ENCODE results near the gene LARGE1.
"Not testable (repeated sequence)": the region's sequence is repeated elsewhere in the genome, so short reads cannot be mapped to it uniquely, and the experiment has no call there.

Gene LARGE1

DNA sequence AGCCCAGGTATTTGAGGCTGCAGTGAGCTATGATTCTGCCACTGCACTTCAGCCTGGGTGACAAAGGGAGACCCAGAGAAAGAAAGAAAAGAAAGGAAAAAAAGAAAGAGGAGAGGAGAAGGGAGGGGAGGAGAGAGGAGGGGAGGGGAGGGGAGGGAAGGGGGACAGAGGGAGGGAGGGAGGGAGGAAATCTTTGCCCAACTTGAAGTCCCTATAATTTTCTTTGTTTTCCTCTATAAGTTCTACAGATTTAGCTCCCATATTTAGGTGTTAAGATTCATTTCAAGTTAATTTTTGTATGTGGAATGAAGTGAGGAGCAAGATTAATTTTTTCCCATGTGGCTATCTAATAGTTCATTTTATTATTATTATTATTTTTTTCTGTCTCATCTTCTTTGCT, 328.3 kb downstream of the LARGE1 start:
- DNase-seq (ENCODE audit: low spot score): no peak

DNA sequence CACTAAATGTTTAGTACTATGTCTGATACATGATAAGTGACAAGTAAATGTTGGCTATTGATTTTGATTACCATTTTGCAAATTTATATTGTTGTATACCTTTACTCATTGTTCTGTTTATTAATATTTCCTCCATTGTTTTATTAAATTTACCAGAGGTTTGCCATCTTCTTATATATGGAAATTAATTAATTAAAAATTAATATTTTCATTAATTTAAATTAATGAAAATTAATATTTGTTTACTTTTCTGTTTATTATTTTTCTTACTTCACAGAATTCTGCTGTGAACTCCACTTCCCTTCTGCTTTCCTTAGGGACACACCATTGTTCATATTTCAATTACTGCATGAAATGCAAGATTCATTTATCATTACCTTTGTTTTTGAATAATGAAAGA, 331.0 kb downstream of the LARGE1 start:
- DNase-seq (ENCODE audit: low spot score): no peak

DNA sequence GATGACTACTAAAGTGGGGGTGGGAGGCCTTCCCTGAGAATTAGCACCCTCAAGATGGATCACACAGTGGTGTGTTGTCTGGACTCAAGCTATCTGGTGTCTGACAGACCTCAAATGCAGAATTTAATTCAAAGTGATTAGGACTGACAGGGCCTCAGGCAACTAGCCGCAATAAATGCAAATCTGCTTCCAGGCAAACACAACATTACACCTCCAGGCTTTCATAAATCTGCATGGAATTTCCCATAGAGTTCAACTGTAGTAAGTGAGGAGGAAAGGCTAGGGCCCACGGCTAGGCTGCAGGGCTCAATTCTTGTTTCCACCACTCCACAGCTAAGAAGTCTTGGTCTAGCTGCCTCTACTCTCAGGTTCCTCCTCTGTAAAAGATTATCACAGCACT, 331.4 kb downstream of the LARGE1 start:
- no peak for DNase-seq (ENCODE audit: low spot score)

DNA sequence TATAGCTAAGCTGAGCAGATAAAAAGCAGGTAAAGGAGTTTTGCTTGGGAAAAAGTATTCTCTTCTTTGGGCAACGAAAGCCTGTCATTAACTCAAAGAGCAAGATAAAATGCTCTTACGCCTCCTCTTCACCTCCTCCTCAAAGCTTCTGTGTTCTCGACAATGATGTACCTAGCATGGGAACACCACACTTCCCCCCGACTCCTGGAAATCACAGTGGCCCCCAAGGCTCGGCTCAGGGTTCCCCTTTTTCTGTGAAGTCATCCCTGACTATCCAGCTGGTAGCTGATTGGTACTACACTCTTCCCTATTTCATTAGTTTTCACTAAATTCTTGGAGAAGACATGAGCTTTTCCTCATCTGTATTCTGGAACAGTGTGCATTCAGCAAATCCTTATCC, 336.1 kb downstream of the LARGE1 start:
- DNase-seq (ENCODE audit: low spot score): no peak

DNA sequence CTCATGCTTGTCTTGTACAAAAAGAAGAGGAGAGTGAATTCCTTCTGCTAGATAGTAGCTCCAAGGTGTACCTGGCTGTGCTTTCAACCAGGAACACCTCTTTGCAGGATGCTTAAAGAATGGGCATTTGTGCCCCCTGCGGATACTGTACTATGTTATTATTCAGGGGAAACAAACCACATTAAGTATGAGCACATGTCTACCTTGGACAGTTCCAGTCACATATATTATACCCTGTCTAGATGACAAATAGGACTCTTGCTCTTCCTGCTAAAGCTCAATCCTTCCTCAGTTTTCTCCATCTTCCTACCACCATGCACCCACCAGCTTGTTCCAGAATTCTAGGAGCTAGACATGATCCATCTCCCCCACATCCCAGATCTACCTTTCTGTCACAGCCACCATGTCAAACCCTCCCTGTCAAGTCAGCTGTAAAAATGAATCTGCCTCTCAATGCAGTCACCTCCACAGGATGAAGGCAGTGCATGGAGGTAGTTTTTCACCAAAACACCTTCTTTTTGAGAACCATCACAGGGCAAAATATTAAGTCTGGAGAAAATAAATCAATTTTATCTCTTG, 337.4 kb downstream of the LARGE1 start:
- no peak for DNase-seq (ENCODE audit: low spot score)

DNA sequence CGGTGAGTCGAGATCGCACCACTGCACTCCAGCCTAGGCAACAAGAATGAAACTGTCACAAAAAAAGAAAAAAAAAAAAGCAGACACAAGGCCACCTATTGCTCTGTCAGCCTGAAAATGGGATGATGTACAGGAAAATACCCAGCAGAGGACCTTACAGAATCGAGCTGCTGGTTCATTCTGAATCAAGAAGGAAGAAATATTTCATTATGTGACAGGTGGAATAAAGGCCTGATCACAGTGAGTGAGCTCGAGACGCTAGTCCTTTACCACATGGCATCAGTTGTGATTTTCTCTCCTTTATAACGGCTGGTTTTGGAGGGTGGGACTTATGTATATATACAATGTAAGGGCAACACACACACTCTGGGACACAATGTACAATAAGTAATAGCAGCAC, 340.0 kb downstream of the LARGE1 start:
- DNase-seq (ENCODE audit: low spot score): no peak

DNA sequence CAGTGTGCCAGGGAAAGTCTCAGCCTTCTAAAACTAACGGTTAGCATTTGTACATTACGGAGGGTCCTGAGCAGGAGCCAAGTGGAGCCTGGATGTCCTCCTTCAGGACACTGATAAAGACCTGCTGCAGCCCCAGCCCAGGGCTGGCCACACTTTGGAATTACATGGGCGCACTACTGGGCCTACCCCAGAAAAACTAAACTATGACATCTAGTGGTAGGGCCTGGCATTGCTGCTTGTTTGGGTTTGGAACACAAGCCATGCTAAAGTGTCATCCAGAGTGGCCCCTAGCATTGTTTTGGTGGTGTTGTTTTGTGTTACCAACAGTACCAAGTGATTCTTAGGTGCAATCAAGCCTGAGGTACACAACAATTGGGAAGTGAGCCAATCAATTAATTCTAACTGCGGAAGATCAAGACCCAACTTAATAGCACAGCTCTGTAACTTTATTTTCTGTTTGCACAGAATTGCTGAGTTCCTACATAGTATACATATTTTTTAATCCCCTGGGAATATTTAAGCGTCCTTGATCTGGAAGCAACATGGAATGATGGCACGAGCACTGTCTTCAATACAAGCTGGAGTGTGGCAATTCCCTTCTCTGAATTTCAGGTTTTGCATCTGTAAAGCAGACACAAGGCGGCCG, 340.7 kb downstream of the LARGE1 start:
- peak; percentile 8 for DNase-seq (ENCODE audit: low spot score)

DNA sequence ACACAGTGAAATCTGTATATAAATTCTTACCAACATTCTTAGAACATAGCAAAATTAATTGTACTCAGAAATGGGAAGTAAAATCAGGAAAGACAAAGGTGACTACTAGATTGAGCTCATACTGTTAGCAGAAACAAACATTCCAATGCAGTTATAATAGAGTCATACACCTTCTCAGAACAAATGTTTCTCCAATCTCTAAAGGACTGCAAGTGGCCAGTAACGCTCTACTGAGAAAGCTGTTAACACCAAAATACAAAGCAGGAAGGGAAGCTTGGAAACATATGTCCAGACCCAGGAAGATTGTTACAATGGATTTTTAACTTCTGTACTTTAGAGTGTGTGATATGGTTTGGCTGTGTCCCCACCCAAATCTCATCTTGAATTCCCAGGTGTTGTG, 341.5 kb downstream of the LARGE1 start:
- no peak for DNase-seq (ENCODE audit: low spot score)

DNA sequence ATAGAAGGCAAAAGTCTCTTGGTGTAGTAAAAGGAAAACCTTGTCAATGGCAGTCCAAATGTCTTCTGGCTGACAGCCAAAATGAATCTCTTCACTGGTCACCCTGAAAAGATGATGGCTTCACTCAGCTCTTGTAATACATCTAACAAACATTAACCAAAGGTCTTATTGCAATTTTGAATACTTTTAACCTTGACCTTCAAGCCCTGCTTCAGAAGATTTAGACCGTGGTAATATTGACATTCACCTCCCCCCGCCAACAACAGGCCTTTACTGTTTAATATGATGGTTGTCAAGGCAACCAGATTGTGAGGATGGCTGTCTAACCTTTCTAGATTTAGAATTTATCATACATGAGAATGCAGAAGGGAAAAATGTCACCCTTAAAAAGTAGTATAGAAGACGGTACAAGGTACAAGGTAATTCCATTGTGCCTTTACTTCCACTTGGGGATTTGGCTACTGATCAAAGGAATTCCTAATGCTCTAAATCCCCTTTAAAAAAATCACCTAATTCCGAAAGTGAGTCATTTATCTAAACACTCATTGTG, 342.3 kb downstream of the LARGE1 start:
- no peak for DNase-seq (ENCODE audit: low spot score)

DNA sequence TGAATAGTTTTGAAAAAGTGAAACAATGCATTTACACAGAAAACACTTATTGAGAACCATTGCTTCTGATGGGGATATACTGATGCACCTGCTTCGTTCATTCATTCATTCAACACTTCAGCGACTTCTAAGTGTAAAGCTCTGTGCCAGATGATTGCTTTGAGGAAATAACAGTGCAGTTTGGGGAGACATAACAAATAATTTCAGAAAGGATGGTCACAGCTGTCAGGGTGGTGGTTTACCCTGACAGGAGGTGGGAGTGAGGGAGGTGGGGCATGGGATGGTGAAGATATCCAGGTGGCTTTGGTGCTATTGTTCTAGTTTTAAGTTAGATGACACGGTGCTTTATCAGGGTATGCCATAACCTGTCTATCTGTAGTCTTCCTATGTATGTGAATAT, 344.1 kb downstream of the LARGE1 start:
- DNase-seq (ENCODE audit: low spot score): no peak

DNA sequence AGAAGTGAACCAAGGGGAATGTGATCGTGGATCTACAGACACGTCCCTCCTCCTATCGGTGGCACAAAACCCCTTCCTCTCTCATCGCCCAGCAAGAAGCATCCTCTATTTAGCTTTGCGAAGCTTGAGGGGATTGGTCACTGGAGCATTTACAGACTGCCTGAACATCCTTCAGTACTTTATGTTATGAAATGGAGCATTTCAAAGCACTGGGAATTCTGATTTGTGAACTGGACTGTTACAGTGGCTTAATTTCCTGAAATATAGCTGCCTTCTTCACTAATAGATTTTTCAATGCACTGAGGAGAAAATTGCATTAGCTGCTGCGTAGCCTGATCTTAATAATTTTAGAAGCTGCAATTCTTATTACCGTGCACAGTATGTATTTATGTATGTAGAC, 344.5 kb downstream of the LARGE1 start:
- no peak for DNase-seq (ENCODE audit: low spot score)

DNA sequence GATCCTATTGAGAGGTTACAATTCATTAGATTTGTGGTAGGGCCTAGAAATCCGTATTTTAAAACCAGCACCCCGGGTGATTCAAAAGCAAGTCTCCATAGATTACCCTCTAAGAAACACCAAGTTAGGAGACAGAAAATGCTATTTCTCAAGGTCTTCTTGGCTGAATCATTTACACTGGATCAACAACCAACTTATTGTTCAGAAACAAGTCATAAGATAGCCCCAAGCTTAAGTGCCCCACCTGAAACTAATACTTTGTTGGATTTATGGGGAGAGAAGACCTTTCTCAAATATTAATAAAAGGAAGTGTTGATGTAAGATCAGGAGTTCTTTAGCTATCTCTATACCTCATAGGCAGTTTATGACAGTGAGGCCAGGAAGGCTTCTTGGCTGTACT, 345.2 kb downstream of the LARGE1 start:
- no peak for DNase-seq (ENCODE audit: low spot score)

DNA sequence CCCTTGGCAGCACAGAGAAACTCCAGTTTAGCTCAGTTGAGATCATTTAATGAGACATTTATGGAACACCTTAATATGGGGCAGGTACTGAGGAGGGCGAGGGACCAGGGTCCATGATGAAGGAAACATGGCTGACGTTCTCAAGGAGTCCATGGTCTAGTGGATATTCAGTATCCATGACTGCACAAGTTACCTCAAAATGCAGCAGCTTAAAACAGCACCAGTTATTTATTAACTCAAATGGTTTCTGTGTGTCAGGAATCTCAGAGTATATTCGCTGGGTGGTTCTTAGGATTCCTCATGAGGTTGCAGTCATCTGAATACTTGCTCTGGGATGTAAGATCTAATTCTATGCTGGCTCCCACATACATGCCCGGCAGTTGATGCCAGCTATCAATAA, 346.8 kb downstream of the LARGE1 start:
- DNase-seq (ENCODE audit: low spot score): no peak

DNA sequence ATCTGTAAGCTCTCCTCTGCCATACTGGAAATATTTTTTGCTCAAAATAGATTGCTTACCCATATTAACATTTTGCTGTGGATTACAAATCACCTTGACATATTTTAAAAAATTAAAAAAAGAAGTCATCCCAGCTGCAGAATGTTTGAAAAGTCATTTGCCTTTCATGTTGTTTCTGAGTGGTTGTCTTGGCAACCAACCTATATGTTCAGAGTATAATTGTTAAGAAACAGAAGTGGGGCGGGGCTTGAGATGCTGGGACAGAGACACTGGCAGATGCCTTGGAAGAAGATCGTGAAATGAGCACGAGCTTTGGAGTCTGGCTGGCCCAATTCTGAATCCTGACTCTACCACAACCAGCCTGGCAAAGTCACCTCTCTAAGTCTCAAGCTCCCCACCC, 348.2 kb downstream of the LARGE1 start:
- no peak for DNase-seq (ENCODE audit: low spot score)

DNA sequence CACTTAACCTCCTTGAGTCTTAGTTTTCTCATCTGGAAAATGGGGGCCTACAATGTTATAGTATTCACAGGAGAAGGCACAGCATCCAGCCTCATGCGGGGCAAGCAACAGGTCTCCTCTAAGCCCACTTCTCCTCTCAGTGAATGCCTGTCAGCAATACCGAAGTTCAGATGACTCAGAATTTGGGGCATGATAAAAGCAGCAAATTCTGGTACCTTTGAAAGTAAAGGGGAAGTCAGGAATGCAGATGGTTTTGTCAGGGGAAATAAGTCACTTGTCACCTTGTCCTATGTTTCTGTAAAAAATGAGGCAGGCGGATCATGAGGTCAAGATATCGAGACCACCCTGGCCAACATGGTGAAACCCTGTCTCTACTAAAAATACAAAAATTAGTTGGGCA, 350.2 kb downstream of the LARGE1 start:
- DNase-seq (ENCODE audit: low spot score): no peak

DNA sequence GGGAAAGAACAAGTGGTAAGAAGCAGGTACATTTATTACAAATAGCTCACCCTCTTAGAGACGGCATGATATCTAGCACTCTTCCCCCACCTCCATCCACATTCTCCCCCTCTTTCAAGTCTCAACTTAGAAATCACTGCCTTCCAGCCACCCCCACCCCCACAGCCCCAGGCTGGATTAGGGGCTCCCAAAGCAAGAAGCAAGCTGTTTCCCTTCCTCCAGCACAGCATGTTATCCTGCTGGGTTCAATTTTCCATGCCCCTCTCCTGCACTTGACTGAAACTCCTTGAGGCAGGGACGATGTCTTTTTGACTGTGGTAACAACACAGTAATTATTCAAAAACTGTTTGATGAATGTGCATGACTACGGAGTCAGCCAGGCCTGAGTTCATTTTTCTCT, 350.7 kb downstream of the LARGE1 start:
- DNase-seq (ENCODE audit: low spot score): no peak

DNA sequence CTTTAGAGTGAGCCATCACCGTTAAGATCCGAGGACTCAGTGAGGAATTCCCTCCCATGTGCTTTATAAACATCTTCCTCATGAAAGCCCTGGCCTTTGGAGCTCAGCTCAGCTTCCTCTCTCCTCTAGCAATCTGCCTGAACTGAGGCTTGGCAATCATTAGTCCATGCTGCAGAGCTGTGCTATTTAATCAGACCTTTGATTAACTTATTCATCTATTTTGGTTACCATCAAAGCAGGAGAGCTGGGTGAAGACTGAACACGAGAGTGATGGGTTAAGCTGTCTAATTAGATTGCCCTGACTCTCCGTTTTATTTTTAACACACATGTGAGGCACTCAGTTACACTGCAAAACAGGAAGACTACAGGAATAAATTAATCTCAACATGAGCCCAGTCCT, 351.3 kb downstream of the LARGE1 start:
- no peak for DNase-seq (ENCODE audit: low spot score)

DNA sequence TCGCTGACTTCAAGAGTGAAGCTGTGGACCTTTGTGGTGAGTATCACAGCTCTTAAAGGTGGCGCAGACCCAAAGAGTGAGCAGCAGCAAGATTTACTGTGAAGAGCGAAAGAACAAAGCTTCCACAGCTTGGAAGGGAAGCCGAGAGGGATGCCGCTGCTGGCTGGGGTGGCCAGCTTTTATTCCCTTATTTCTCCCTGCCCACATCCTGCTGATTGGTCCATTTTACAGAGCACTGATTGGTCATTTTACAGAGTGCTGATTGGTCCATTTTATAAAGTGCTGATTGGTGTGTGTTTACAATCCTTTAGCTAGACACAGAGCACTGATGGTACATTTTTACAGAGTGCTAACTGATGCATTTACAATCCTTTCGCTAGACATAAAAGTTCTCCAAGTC, 353.8 kb downstream of the LARGE1 start:
- DNase-seq (ENCODE audit: low spot score): not testable (repeated sequence)

DNA sequence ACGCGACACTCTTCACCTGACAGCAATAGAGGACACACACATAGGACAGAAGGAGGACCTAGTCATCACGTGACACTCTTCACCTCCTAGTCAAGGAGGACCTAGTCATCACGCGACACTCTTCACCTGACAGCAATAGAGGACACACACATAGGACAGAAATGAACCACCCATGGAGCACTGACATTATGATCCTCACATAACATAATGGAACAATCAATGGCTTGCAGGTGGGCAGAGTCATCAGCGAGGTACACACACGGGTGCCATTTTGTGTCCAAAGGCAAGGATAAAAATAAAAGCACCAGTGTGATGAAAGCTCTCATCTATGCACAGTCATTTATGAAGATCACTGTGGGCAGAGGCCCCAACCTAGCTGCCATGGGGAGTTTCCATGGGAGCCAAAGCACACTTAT, 354.7 kb downstream of the LARGE1 start:
- no peak for DNase-seq (ENCODE audit: low spot score)

DNA sequence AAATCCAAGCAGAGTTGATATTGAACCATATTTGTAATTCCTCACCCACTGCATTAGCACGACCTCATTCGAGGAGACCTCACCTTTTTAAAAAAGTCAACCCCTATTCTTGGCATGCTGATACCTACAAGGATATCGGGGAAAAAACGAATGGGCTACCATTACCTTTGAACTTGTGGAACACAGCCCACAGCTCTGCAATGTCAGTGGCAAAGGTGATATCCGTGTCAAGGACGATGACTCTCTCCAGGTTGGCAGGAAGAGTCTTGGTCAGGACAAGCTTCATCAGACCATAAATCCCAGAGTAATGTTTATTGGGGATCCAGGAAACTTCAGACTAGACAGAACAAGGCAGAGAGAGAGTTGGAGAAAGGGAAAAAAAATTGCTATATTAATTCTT, 355.6 kb downstream of the LARGE1 start:
- no peak for DNase-seq (ENCODE audit: low spot score)

DNA sequence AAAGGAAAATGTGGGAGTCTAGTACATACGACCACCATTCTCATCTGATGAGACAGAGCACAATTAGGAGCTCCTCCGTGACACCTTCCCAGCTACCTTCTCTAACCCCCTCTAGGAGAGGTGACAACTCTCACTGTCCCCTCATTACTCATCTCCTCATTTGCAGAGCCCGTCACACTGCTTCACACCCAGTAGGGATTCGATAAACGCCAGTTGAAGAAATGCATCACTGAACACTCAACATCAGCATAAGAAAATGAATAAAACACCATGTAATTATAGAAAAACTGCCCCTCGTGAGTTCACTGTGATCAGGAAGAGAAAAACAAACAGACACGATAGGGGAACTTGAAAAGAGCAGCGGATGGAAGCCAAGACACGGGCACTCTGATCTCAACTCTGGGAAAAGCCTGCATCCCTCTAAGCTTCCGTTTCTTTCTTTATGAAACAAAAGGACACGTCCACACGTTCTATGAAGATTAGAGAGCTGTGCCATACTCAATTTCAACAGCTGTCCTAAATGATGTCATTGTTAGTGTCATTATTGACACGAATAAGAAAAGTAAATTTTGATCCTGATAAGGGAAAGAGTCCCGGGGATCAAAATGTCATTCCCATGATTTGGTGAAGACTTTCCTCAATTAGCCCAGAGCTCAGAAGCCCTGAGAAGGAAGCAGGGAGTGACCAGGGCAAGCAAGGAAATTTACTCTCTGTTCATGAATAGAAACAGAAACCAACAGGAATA, 356.9 kb downstream of the LARGE1 start:
- no peak for DNase-seq (ENCODE audit: low spot score)

DNA sequence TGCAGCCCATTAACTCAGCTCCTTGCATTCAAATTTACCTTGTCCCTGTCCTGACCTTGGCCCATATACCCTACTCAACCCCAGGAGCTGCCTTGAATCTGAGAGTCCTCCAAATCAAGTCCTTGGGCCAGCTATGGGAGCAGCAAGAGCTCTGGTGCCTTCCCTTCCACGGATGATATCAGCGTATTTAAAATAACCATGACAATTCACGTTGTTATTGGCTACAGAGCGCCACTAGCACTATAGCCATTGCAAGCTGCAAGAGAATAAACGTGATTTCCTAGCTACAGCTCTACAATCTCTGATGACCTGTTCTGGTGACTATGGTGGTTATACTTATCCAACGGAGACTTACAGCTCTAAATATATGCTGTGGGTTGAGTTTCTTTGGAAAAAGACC, 357.8 kb downstream of the LARGE1 start:
- no peak for DNase-seq (ENCODE audit: low spot score)

DNA sequence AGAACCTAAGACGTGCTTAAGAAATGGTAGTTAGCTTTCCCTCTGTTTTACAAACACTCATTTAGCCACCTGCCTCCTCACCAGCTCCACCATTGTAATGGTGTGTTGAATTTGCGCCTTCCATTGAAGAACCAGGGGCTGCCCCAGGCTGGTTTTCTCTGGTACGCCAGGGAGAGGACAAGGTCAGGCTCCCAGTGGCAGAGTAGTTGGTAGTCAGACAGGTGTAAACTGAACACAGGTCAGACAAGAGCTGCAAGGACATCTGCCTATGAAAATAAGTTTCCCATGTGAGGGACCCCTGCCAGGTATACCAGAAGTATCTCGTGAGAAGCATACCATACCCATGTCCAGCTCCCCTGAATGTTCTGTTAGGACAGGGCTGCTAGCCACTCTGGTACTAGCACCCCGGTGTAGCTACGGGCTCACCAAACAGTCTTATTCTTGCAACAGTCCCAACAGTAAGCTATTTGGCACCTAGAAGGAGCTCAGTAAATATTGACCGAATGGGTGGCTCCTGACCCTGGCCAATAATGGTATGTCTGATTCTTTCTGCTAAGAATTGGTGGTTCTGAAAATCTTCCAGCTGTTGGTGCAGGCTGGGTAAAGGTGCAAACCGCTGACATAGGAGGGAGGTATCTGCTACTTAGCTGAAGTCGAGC, 359.0 kb downstream of the LARGE1 start:
- DNase-seq (ENCODE audit: low spot score): no peak

Data from hematopoietic multipotent progenitor cell treated with erythropoietin and hydrocortisone succinate and interleukin-3 and kit ligand, for 17 days (in vitro differentiated cells).